KOPT-K1 (cell line): ENCODE measurements around the gene JAZF1.

ENCODE experiments used
- H3K27ac ChIP-seq: fragments of 200-600 bp; sonication (generic); 2 replicates; pipeline ENCODE4 v1.5.1; 2016; ENCODE audit warnings: antibody characterized with exemption, mild to moderate bottlenecking, low read depth, low read length; ENCODE audit not compliant: poor library complexity, severe bottlenecking
- H3K36me3 ChIP-seq: fragments of 200-600 bp; sonication (generic); 2 replicates; pipeline ENCODE4 v1.5.1; 2017; ENCODE audit warnings: antibody characterized with exemption, mild to moderate bottlenecking, low read length, moderate library complexity; ENCODE audit not compliant: insufficient read depth
- H3K9me3 ChIP-seq: fragments of 200-600 bp; sonication (generic); 2 replicates; pipeline ENCODE4 v1.5.1; 2017; ENCODE audit warnings: antibody characterized with exemption, low read length, mild to moderate bottlenecking; ENCODE audit not compliant: insufficient read depth, poor library complexity, severe bottlenecking

The JAZF1 gene

DNA sequence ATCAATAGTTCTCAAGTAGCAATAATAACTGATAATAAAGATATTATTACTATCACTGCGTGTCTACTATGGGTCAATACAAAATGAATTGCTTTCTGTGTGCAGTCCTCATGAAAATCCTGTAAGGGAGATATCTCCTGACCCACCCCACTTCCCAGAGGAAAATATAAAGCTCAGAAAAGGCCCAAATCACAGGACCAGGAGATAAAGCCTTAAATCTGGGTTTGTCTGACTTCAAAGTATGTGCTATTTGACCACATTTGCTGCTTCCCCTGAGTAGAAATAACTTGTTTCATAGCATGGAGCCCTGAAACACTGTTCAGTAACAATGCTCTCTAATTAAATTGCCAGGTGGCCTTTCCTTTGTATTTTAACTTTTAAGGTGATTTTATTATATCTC, 174.1 kb downstream of the JAZF1 start:
- Histone ChIP-seq H3K9me3 (no peaks in the 10 kb centered on the region), H3K36me3 (no peaks in the 10 kb centered on the region)

DNA sequence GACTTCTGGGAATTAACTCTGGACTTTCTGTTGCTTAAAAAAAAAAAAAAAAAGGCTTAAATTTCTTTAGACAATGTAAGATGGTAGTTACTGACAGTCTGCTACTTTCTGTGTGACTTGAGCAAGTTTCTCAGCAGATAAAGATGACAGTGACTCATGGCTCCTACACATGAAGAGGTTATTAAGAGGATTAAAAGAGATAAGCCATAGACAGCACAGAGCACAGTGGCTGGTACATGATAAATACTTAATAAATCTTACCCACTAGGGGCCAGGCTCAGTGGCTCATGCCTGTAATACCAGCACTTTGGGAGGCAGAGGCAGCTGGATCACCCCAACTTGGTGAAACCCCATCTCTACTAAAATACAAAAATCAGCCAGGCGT, 174.8 kb downstream of the JAZF1 start:
- Histone ChIP-seq H3K9me3 (no peaks in the 10 kb centered on the region), H3K36me3 (no peaks in the 10 kb centered on the region)

More for the DNA sequence above, 174.1 kb downstream of the JAZF1 start:
- no peak overlapping the region for H3K27ac ChIP-seq

DNA sequence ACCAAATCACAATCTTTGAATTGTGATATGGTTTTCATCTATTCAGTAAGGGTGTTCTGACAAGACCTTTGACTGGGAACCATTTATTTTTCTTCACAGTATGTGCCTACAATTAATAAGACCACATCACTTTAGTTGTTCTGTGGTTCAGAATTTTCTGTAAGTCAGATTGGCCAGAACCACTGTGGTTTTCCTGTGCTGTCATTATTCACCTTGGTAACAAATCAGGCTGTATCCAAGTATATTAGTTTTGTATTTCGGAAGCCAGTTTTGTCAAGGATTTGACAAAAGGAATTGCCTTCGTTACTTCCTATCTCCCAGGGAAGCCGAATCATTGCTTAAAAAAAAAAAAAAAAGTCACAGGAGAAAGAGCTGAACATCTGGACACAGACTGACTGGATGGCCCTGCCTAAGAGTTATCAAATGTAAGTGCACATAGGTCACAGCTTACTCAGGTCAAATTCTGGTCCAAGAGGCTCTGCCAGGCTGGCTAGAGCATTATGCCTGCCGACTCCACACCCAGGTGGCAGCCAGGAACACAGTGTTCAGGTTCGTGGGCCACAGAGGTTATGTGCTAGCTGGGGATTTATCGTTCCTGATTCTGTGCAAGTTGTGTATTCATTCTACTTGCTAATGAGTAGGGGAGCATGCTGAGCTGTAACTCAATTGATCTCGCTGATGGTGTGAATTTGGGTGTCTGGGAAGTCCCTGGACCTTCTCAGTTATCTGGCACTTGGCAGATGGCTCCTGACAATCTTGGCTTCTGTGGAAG, 175.3 kb downstream of the JAZF1 start:
- no peaks in the 10 kb centered on the region for H3K9me3 ChIP-seq
- H3K36me3 ChIP-seq: no peaks in the 10 kb centered on the region

More for the DNA sequence above, 174.8 kb downstream of the JAZF1 start:
- H3K27ac ChIP-seq: no peak overlapping the region

DNA sequence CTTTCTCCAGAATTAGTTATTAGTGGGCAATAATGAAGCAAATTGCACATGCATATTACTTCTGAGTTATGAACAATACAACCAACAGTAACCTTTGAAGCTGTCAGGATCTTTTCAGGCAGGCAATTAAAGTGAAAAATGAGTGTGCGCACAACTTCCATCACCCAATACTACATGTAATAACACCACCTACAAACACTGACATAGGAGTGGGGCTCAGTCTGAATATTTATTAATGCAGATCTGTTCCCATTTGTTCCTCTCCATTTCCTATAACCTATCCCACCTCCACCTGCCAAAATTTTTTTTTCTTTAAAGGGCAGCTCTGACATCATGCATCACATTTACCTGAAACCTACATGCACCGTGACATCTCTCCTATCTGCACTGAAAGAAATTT, 177.2 kb downstream of the JAZF1 start:
- Histone ChIP-seq H3K27ac (no peak overlapping the region), H3K36me3 (no peaks in the 10 kb centered on the region)

More for the DNA sequence above, 175.3 kb downstream of the JAZF1 start:
- no peak overlapping the region for H3K27ac ChIP-seq

DNA sequence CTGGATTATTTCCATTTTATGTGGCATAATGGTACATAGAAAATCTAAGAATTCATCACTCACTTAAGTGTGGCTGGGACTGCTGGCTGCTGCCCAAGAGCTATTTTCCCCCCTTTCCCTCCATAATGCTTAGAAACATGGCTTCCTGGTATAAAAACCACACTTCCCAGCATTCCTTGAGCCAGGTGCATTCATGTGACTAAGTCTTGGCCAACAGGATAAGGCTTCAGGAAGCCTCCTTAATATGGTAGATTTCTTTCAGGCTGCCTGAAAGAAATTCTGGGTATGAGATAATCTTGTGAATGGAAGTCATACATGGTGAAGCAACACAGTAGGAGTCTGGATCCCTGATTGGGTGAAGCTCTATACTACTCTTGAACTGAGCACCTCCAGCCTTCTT, 178.0 kb downstream of the JAZF1 start:
- H3K9me3 ChIP-seq: no peaks in the 10 kb centered on the region
- H3K36me3 ChIP-seq: no peaks in the 10 kb centered on the region
- no peak overlapping the region for H3K27ac ChIP-seq

More for the DNA sequence above, 177.2 kb downstream of the JAZF1 start:
- H3K9me3 ChIP-seq: no peaks in the 10 kb centered on the region

DNA sequence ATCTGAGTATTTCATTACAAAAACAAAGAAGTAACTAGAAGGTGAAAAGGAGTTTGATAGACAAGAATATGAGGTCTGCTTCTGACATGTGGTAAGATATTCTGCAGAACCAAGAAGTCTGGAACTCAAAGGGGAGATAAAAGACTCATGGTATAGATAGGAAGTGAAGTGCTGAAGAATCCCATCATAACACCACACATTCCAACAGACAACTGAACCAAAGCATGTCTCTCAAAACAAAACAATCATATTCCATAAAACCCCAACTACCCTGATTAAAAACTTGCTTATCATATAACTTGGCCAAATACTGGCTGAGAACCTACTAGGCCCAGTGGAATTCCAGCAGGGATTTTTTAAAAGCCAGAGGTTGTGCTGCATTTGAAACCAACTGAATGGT, 178.7 kb downstream of the JAZF1 start:
- Histone ChIP-seq H3K27ac (no peak overlapping the region), H3K36me3 (no peaks in the 10 kb centered on the region), H3K9me3 (no peaks in the 10 kb centered on the region)

DNA sequence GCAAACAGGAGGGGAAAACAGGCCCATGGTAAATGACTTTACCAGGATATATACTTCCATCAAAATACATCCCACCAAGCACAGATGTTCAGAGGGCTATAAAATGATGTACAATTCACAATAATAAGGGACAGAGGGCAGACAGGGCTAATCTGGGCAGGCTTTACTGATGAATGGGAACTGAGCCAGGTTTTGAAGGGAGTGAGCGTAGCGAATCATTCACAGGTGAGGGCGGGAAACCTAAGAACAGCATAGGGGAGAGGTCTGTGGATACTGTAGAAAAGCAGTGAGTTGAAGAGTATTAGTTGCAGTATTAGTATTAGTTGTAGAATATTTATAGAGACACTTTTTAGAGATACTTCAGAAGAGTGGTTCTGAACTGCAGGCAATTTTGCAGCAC, 180.8 kb downstream of the JAZF1 start:
- H3K27ac ChIP-seq: no peak overlapping the region
- H3K36me3 ChIP-seq: no peaks in the 10 kb centered on the region
- no peaks in the 10 kb centered on the region for H3K9me3 ChIP-seq

DNA sequence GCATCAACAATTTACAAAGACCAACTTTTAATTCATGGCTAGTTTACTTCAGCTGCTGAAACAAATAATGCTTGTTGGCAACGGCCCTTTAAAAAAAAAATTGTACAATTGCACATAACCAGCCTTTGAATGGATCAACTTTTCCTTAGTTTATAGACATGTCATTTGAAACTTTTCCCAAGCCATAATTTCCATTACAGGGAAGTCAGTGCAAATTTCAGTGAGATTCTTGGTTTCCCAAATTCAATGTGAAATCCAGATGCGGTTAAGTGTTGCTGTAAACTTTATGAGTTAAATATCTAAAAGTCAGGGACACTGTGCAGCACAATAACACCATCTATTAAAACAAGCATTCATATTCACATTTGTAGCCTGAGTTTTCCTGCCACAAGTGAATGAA, 182.2 kb downstream of the JAZF1 start:
- H3K27ac ChIP-seq: no peak overlapping the region
- no peaks in the 10 kb centered on the region for H3K9me3 ChIP-seq
- no peaks in the 10 kb centered on the region for H3K36me3 ChIP-seq

DNA sequence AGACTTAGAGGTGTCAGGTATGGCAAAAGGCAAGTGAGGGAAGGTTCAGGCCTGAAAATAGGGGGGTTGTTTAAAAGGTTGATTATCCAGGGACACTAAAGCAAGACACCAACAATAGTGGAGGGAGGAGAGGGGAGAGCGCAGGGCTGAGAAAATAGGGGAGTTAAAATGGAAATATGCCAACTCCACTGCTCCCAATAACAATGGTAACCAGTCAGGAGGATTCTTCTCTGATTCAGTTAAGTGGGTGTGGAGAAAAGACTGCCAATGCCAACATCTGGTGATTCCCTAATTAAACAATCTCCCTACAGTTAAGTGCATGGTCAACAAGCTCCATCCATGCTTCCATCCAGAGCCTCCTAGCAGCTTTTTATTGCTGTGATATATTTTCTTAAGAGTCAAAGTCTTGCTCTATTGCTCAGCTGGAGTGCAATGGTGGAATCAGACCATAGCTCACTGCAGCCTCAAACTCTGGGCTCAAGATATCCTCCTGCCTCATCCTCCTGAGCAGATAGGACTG, 183.3 kb downstream of the JAZF1 start:
- H3K36me3 ChIP-seq: no peaks in the 10 kb centered on the region
- H3K9me3 ChIP-seq: no peaks in the 10 kb centered on the region
- H3K27ac ChIP-seq: no peak overlapping the region

DNA sequence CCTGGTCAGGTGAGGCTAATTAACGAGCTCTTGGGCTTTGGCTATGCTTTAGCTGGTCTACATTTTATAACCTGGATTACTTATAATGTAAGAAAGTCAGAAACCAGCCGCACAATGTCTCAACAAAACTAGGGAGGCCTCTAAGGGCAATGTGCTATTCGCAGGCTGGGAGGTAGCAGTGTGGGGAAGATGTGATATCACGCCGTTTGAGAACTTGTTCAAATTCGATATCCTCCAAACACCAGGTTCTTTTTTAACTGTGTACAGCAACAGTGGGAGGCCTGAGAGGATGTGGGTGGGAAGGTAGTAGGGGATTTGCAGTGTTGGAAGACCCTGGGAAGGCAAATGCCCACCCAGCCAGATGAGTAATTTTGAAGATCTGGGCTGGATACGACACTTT, 184.5 kb downstream of the JAZF1 start:
- H3K27ac ChIP-seq: no peak overlapping the region
- no peaks in the 10 kb centered on the region for H3K9me3 ChIP-seq
- H3K36me3 ChIP-seq: no peaks in the 10 kb centered on the region

DNA sequence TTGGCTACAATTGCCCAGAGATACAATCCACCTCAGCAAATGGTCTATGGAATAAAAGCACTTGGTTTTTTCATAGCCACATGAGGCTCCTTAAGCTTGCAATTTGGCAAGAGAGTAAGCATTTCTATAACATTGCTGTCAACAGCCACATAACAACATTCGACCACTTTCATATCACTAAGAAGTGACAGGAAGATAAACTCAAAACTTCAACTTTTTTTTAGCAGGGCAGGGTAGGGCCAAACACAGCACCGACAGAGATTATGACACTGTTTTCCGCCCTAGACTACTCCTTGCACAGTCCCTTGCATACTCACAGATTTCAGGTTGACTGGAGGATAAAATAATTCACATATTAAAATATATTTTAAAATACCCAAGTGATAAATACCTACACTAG, 185.4 kb downstream of the JAZF1 start:
- no peak overlapping the region for H3K27ac ChIP-seq
- H3K9me3 ChIP-seq: no peaks in the 10 kb centered on the region
- no peaks in the 10 kb centered on the region for H3K36me3 ChIP-seq

DNA sequence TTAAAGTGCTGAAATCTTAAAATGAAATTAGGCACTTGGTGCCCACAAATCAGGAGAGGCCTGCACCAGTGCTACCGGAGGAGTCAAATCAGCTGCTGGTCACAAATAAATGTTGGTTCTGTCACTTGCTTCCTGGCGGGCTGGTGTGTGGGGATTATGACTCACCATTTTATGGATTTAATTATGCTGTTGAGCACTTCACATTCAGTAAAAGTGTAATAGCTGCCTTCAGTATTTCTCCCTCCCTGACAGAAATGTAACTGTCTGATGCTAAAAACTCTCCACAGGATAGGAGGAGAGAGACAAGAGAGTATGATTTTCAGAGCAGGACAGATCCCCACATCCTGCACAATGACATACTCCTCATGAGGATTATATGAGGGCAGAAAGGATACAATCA, 186.0 kb downstream of the JAZF1 start:
- Histone ChIP-seq H3K9me3 (no peaks in the 10 kb centered on the region), H3K27ac (no peak overlapping the region)

DNA sequence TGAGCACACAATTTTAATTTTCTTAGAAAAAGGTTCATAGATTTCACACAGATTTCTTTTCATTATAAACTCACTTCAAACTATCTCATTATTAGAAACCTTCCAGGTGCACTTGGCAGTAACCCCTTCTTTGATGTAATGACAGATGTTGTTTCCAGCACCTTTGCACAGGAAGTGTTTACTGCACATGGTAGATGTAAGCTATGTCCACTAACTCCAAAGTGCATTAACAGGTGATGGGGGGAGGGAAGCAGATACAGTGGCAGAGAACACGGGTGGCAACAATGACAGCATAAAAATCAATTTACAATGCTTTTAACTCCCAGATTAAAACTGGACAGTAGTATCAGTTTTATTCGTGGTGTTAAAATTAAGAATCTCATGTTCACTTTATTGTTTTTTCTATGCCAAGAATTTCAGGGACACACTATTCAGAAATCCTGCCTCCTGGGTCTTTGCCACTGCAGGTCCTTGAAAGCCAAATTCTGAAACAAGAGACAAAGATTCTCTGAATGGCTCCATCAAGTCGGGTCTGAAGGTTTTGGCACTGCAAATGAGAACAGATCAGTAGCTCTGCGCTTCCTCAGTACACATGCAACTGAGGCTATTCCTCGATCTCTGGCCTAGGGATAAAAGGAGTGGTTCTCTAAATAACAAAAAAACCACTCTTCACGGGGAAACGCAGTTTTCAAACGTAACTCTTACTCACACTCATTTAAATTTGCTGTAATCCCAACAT, 187.7 kb downstream of the JAZF1 start:
- H3K36me3 ChIP-seq: no peaks in the 10 kb centered on the region
- H3K9me3 ChIP-seq: peaks cover 3% of the 10 kb centered on the region
- H3K27ac ChIP-seq: no peak overlapping the region

More for the DNA sequence above, 186.0 kb downstream of the JAZF1 start:
- no peaks in the 10 kb centered on the region for H3K36me3 ChIP-seq

DNA sequence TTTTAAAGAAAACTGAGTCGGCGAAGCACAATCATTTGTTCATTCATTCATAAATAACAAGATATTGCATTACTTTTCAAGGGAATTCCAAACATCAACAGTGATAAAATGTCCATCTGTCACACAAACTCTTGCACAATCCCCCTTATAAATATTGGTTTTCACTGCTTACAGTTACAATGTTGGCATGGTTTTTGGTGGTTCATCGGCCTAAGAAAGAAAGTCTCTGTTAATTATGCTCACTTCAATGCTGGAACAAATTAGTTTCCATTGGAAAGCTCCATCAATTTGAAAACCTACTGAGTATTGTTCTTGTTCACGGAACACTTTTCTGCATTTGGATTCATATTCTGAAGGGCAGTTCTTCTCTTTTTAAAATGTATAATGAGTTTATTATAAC, 188.5 kb downstream of the JAZF1 start:
- no peak overlapping the region for H3K27ac ChIP-seq
- H3K36me3 ChIP-seq: no peaks in the 10 kb centered on the region
- H3K9me3 ChIP-seq: peaks cover 3% of the 10 kb centered on the region

DNA sequence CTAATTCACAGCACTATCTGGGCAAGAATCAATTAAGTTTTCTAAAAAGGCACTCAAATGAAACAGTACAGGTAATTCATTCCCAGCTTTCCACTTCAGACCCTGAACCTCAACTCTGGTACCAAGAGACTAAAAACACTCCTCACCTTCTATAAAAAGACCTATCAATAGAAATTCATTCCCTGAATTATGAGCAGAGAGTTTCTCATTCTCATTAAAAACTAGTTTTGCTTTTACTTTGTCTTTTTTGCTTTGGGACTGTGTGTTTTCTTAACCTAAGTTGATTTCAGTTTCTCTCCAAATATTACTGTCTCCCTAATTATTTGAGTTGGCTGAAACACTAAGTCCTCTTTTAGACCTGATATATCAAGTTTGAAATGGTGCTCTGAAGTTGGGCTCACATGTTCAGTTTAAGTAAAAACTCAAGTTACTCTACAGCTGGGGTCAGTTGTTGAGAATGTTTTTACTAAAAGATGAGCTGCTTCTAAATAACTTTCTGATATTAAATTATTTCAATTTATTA, 189.5 kb downstream of the JAZF1 start:
- Histone ChIP-seq H3K9me3 (peaks cover 3% of the 10 kb centered on the region), H3K27ac (no peak overlapping the region), H3K36me3 (no peaks in the 10 kb centered on the region)
